GM18867 (cell line): ENCODE measurements around the gene GALNT15.

Experiments used
- ATAC-seq: cut with Tn5 transposase; IDR thresholded peaks from one replicate; pipeline ENCODE4 v1.9.1; 2021; ENCODE audit warnings: mild to moderate bottlenecking, moderate library complexity; ENCODE audit not compliant: unreplicated experiment

The GALNT15 gene

GRCh38 chr3:16279010-16279801 is 104.7 kb downstream of the GALNT15 start:
- ATAC-seq: no peak

GRCh38 chr3:16280671-16281070 is 106.2 kb downstream of the GALNT15 start:
- no peak for ATAC-seq
